ENCODE data around the gene TP53TG5.

TP53TG5 gene

GRCh38 chr20:45373353-45374100 is 4.6 kb downstream of the TP53TG5 start:
- peaks cover 9% of the 10 kb centered on the region; the same call in 1 of the 2 replicates for H3K79me2 ChIP-seq (ENCODE audit: low read length)
- no peaks in the 10 kb centered on the region for H3K9me3 ChIP-seq (ENCODE audit: insufficient read depth, low read length)
- no peak overlapping the region for H3K27ac ChIP-seq (ENCODE audit: low read length)
- peak overlapping the region; percentile 41 for H3K9ac ChIP-seq (ENCODE audit: low read length)
- H4K20me1 ChIP-seq (ENCODE audit: insufficient read depth, low read length): peaks cover 21% of the 10 kb centered on the region
- peak overlapping the region; percentile 71 for H3K4me3 ChIP-seq (ENCODE audit: low read length)
- TF ChIP-seq EZH2phosphoT487 (IDR thresholded peaks at IDR 0.05; ENCODE audit: low read depth): no peak
- TF ChIP-seq CTCF (IDR thresholded peaks at IDR 0.05; ENCODE audit: low read depth, low read length): peak; percentile 98
- H2AFZ ChIP-seq (ENCODE audit: low read depth, low read length): 0 out of 2 replicates have a peak overlapping the region, but pooled peaks have one; percentile 9
- peaks cover 30% of the 10 kb centered on the region for H3K4me1 ChIP-seq (ENCODE audit: low read length)
- peak overlapping the region; percentile 74 for H3K4me2 ChIP-seq (ENCODE audit: low read length)
- H3K27me3 ChIP-seq (ENCODE audit: low read depth, low read length): peaks cover 16% of the 10 kb centered on the region
- peaks cover 23% of the 10 kb centered on the region for H3K36me3 ChIP-seq (replicated peaks; ENCODE audit: low read depth, low read length)

GRCh38 chr20:45372646-45373352 is 5.3 kb downstream of the TP53TG5 start:
- Histone ChIP-seq H3K4me1 (ENCODE audit: low read length) (peaks cover 35% of the 10 kb centered on the region), H2AFZ (ENCODE audit: low read depth, low read length) (no peak overlapping the region), H3K9me3 (ENCODE audit: insufficient read depth, low read length) (no peaks in the 10 kb centered on the region), H3K4me3 (ENCODE audit: low read length) (peak overlapping the region; percentile 71), H3K27me3 (ENCODE audit: low read depth, low read length) (peaks cover 16% of the 10 kb centered on the region), H3K4me2 (ENCODE audit: low read length) (peak overlapping the region; percentile 74), H4K20me1 (ENCODE audit: insufficient read depth, low read length) (peaks cover 25% of the 10 kb centered on the region), H3K36me3 (replicated peaks; ENCODE audit: low read depth, low read length) (peaks cover 20% of the 10 kb centered on the region), H3K27ac (ENCODE audit: low read length) (no peak overlapping the region), H3K9ac (ENCODE audit: low read length) (no peak overlapping the region), H3K79me2 (ENCODE audit: low read length) (peaks cover 9% of the 10 kb centered on the region; the same call in 1 of the 2 replicates)
- TF ChIP-seq CTCF (IDR thresholded peaks at IDR 0.05; ENCODE audit: low read depth, low read length) (no peak), EZH2phosphoT487 (IDR thresholded peaks at IDR 0.05; ENCODE audit: low read depth) (no peak)

- peaks cover 30% of the 10 kb centered on the region for H4K20me1 ChIP-seq (ENCODE audit: insufficient read depth, low read length)
- no peak overlapping the region for H3K4me2 ChIP-seq (ENCODE audit: low read length)
- no peak overlapping the region for H2AFZ ChIP-seq (ENCODE audit: low read depth, low read length)
Measured at GRCh38 chr20:45372241-45372640, 5.9 kb downstream of the TP53TG5 start.

More at GRCh38 chr20:45372241-45372640, 5.9 kb downstream of the TP53TG5 start:
- peaks cover 11% of the 10 kb centered on the region; the same call in 1 of the 2 replicates for H3K79me2 ChIP-seq (ENCODE audit: low read length)
- no peak overlapping the region for H3K9ac ChIP-seq (ENCODE audit: low read length)
- peaks cover 16% of the 10 kb centered on the region for H3K27me3 ChIP-seq (ENCODE audit: low read depth, low read length)
- peaks cover 26% of the 10 kb centered on the region for H3K36me3 ChIP-seq (replicated peaks; ENCODE audit: low read depth, low read length)
- H3K27ac ChIP-seq (ENCODE audit: low read length): no peak overlapping the region
- no peaks in the 10 kb centered on the region for H3K9me3 ChIP-seq (ENCODE audit: insufficient read depth, low read length)
- no peak overlapping the region for H3K4me3 ChIP-seq (ENCODE audit: low read length)
- peaks cover 41% of the 10 kb centered on the region for H3K4me1 ChIP-seq (ENCODE audit: low read length)
- TF ChIP-seq CTCF (IDR thresholded peaks at IDR 0.05; ENCODE audit: low read depth, low read length) (no peak), EZH2phosphoT487 (IDR thresholded peaks at IDR 0.05; ENCODE audit: low read depth) (no peak)
